Muscle layer of colon (tissue), 2 donors: ENCODE data around the gene IMMP2L.

Experiments used
- H3K27ac ChIP-seq: one replicate; pipeline ENCODE4 v1.7.0; 2013; ENCODE audit warnings: low read depth, mild to moderate bottlenecking, low read length, moderate library complexity
- H3K27me3 ChIP-seq, 2 donors: one replicate each; pipeline ENCODE4 v1.7.0; 2013; ENCODE audit warnings: low read length in 2 of 2, mild to moderate bottlenecking in 2 of 2; ENCODE audit not compliant: insufficient read depth in 2 of 2, control insufficient read depth in 1 of 2
- H3K36me3 ChIP-seq: one replicate; pipeline ENCODE4 v1.7.0; 2013; ENCODE audit warnings: mild to moderate bottlenecking, low read length; ENCODE audit not compliant: insufficient read depth
- H3K4me1 ChIP-seq: one replicate; pipeline ENCODE4 v1.7.0; 2013; ENCODE audit warnings: mild to moderate bottlenecking, low read length; ENCODE audit not compliant: insufficient read depth
- H3K4me3 ChIP-seq, 2 donors: one replicate each; pipeline ENCODE4 v1.7.0; 2013; ENCODE audit warnings: low read length in 2 of 2, low read depth in 1 of 2, mild to moderate bottlenecking in 1 of 2, moderate library complexity in 1 of 2
- H3K9ac ChIP-seq: one replicate; pipeline ENCODE4 v1.7.0; 2013; ENCODE audit warnings: low read length
- H3K9me3 ChIP-seq: one replicate; pipeline ENCODE4 v1.7.0; 2013; ENCODE audit warnings: mild to moderate bottlenecking, low read length
- donor health status: abdominal sarcoma.
- donor health status: Adenocarcinoma of cecum.

Gene IMMP2L

GRCh38 chr7:111012799-111013675, 549.3 kb downstream of the IMMP2L start:
- Histone ChIP-seq H3K9me3 (no peaks in the 10 kb centered on the region), H3K27ac (no peak overlapping the region), H3K4me1 (no peaks in the 10 kb centered on the region), H3K27me3 (no peaks in the 10 kb centered on the region), H3K4me3 (no peak overlapping the region), H3K36me3 (no peaks in the 10 kb centered on the region), H3K9ac (no peak overlapping the region)

GRCh38 chr7:111012149-111012548, 550.1 kb downstream of the IMMP2L start:
- Histone ChIP-seq H3K27ac (no peak overlapping the region), H3K4me3 (no peak overlapping the region), H3K27me3 (no peaks in the 10 kb centered on the region), H3K9me3 (no peaks in the 10 kb centered on the region), H3K4me1 (no peaks in the 10 kb centered on the region), H3K9ac (no peak overlapping the region), H3K36me3 (no peaks in the 10 kb centered on the region)

GRCh38 chr7:111011520-111011919, 550.8 kb downstream of the IMMP2L start:
- no peak overlapping the region for H3K27ac ChIP-seq
- no peaks in the 10 kb centered on the region for H3K9me3 ChIP-seq
- H3K9ac ChIP-seq, result no peak overlapping the region
- H3K4me3 ChIP-seq, result no peak overlapping the region
- H3K4me1 ChIP-seq, result no peaks in the 10 kb centered on the region
- H3K27me3 ChIP-seq, result no peaks in the 10 kb centered on the region
- no peaks in the 10 kb centered on the region for H3K36me3 ChIP-seq

GRCh38 chr7:111010798-111011197, 551.5 kb downstream of the IMMP2L start:
- Histone ChIP-seq H3K27ac (no peak overlapping the region), H3K4me3 (no peak overlapping the region), H3K27me3 (no peaks in the 10 kb centered on the region), H3K9me3 (no peaks in the 10 kb centered on the region), H3K9ac (no peak overlapping the region), H3K4me1 (no peaks in the 10 kb centered on the region), H3K36me3 (no peaks in the 10 kb centered on the region)

- H3K9ac ChIP-seq, result no peak overlapping the region
- H3K27me3 ChIP-seq, result no peaks in the 10 kb centered on the region
- H3K4me3 ChIP-seq, result no peak overlapping the region
- no peaks in the 10 kb centered on the region for H3K4me1 ChIP-seq
- no peaks in the 10 kb centered on the region for H3K36me3 ChIP-seq
- no peaks in the 10 kb centered on the region for H3K9me3 ChIP-seq
- no peak overlapping the region for H3K27ac ChIP-seq
Measured at GRCh38 chr7:111009526-111010040, 552.7 kb downstream of the IMMP2L start.

- Histone ChIP-seq H3K4me1 (no peaks in the 10 kb centered on the region), H3K27me3 (no peaks in the 10 kb centered on the region), H3K36me3 (no peaks in the 10 kb centered on the region), H3K4me3 (no peak overlapping the region), H3K9me3 (no peaks in the 10 kb centered on the region), H3K27ac (no peak overlapping the region), H3K9ac (no peak overlapping the region)
Measured at GRCh38 chr7:111006691-111007090, 555.6 kb downstream of the IMMP2L start.

GRCh38 chr7:111006040-111006439, 556.3 kb downstream of the IMMP2L start:
- H3K4me3 ChIP-seq, result no peak overlapping the region
- no peaks in the 10 kb centered on the region for H3K4me1 ChIP-seq
- no peak overlapping the region for H3K27ac ChIP-seq
- H3K36me3 ChIP-seq, result no peaks in the 10 kb centered on the region
- H3K9ac ChIP-seq, result no peak overlapping the region
- H3K27me3 ChIP-seq, result no peaks in the 10 kb centered on the region
- no peaks in the 10 kb centered on the region for H3K9me3 ChIP-seq

GRCh38 chr7:111005445-111005844, 556.8 kb downstream of the IMMP2L start:
- Histone ChIP-seq H3K4me1 (no peaks in the 10 kb centered on the region), H3K4me3 (no peak overlapping the region), H3K9ac (no peak overlapping the region), H3K27me3 (no peaks in the 10 kb centered on the region), H3K27ac (no peak overlapping the region), H3K36me3 (no peaks in the 10 kb centered on the region), H3K9me3 (no peaks in the 10 kb centered on the region)

- Histone ChIP-seq H3K4me1 (no peaks in the 10 kb centered on the region), H3K27ac (no peak overlapping the region), H3K36me3 (no peaks in the 10 kb centered on the region), H3K9me3 (no peaks in the 10 kb centered on the region), H3K4me3 (no peak overlapping the region), H3K27me3 (no peaks in the 10 kb centered on the region), H3K9ac (no peak overlapping the region)
Measured at GRCh38 chr7:111004310-111004901, 557.9 kb downstream of the IMMP2L start.

- H3K27ac ChIP-seq, result no peak overlapping the region
- no peak overlapping the region for H3K9ac ChIP-seq
- H3K4me3 ChIP-seq, result no peak overlapping the region
- H3K4me1 ChIP-seq, result no peaks in the 10 kb centered on the region
- H3K9me3 ChIP-seq, result no peaks in the 10 kb centered on the region
- H3K36me3 ChIP-seq, result no peaks in the 10 kb centered on the region
- H3K27me3 ChIP-seq, result no peaks in the 10 kb centered on the region
Measured at GRCh38 chr7:111003883-111004282, 558.4 kb downstream of the IMMP2L start.

- Histone ChIP-seq H3K4me3 (no peak overlapping the region), H3K4me1 (no peaks in the 10 kb centered on the region), H3K9ac (no peak overlapping the region), H3K36me3 (no peaks in the 10 kb centered on the region), H3K27ac (no peak overlapping the region), H3K9me3 (no peaks in the 10 kb centered on the region), H3K27me3 (no peaks in the 10 kb centered on the region)
Measured at GRCh38 chr7:110994028-110994967, 568.0 kb downstream of the IMMP2L start.
